Suppressor macrophage (primary cell): ENCODE results near the gene TBX2.

Experiments used
- DNase-seq, 4 experiments: peaks; one replicate each; pipeline ENCODE4 v3.0.0-alpha.2; 2020 to 2022

Gene TBX2

GRCh38 chr17:61402073-61402541 is 2.5 kb downstream of the TBX2 start:
- DNase-seq: no peak

- DNase-seq: no peak
These were observed 3.5 kb downstream of the TBX2 start for GRCh38 chr17:61402978-61403800.

GRCh38 chr17:61403801-61404662 is 4.4 kb downstream of the TBX2 start:
- peak in 1 of 4 experiments; percentile 14 for DNase-seq

GRCh38 chr17:61404663-61404912 is 4.9 kb downstream of the TBX2 start:
- DNase-seq: no peak

GRCh38 chr17:61404913-61405685 is 5.5 kb downstream of the TBX2 start:
- peak in 1 of 4 experiments; percentile 32 for DNase-seq

- peak in 1 of 4 experiments; percentile 1 for DNase-seq
These were observed 6.3 kb downstream of the TBX2 start for GRCh38 chr17:61405686-61406536.

GRCh38 chr17:61406537-61406845 is 6.8 kb downstream of the TBX2 start:
- no peak for DNase-seq

- no peak for DNase-seq
These were observed 7.6 kb downstream of the TBX2 start for GRCh38 chr17:61406971-61407911.

- DNase-seq: no peak
These were observed 8.8 kb downstream of the TBX2 start for GRCh38 chr17:61408151-61409041.

- DNase-seq: peak; percentile 61 to 90 (median 80)
These were observed 9.9 kb downstream of the TBX2 start for GRCh38 chr17:61409301-61410112.

- peak; percentile 59 to 84 (median 72) for DNase-seq
These were observed 10.7 kb downstream of the TBX2 start for GRCh38 chr17:61410141-61411010.

GRCh38 chr17:61411011-61411260 is 11.3 kb downstream of the TBX2 start:
- DNase-seq: no peak

GRCh38 chr17:61411261-61412142 is 11.9 kb downstream of the TBX2 start:
- DNase-seq: peak in 3 of 4 experiments; percentile 34 to 60 (median 50)

GRCh38 chr17:61412143-61412859 is 12.7 kb downstream of the TBX2 start:
- peak; percentile 71 to 89 (median 87) for DNase-seq

GRCh38 chr17:61412860-61413660 is 13.4 kb downstream of the TBX2 start:
- no peak for DNase-seq
